K562 (cell line): ENCODE measurements around the gene PID1. TPM values are rescaled to one million over a fixed set of nuclear protein-coding genes. Genes with fewer than 3 reads are reported as not detected.

Experiments used
- ATAC-seq: fragments of 200-7000 bp; cut with Tn5 transposase; 3 replicates; pipeline ENCODE4 v1.9.1; 2020; ENCODE audit warnings: moderate library complexity
- BruUV-seq: library from RNA; stranded (reverse); fragments of 400-500 nt; replicated peaks from 2 replicates; lab custom pipeline; 2021; lab: Mats Ljungman, UMichigan
- CTCF ChIA-PET: fragments of 300-600 bp; formaldehyde crosslinking; extraction: SDS; loops from one replicate; lab custom pipeline; 2021; ENCODE audit warnings: low intra/inter-chr PET ratio; lab: Yijun Ruan, JAX
- POLR2A ChIA-PET: fragments of 300-600, 350-650 bp; sonication (Branson Sonifier 250); formaldehyde crosslinking; extraction: SDS; loops from one replicate; lab custom pipeline; 2021; ENCODE audit warnings: antibody characterized with exemption, inconsistent platforms; lab: Yijun Ruan, JAX
- DNase-seq, 4 experiments: peaks; one replicate each; pipeline versions ENCODE4 v3.0.0 to v3.0.0-alpha.2; 2011 to 2018; ENCODE audit warnings: low spot score in 3 of 4, mixed read lengths in 3 of 4; ENCODE audit errors: extremely low read depth in 1 of 4
- FAIRE-seq: peaks from 2 replicates; lab custom pipeline; 2011; peaks lifted over from hg19 to GRCh38; lab: Jason Lieb, UNC
- H2AFZ ChIP-seq: 2 replicates; pipeline ENCODE4 v1.6.0; 2011; ENCODE audit warnings: low read depth, low read length, control low read depth, inconsistent platforms
- H3K27ac ChIP-seq: fragments of 200-600 bp; 3 replicates; pipeline ENCODE4 v1.8.0; 2011; ENCODE audit warnings: low read depth, mild to moderate bottlenecking, control low read depth, inconsistent platforms, low read length, moderate library complexity, mixed read lengths; ENCODE audit errors: extremely low read depth
- H3K27me3 ChIP-seq, 2 experiments: fragments of 300-600 bp in 1 of 2; 2 replicates in 1 of 2; 3 replicates in 1 of 2; pipeline versions ENCODE4 v1.6.0 to v1.8.0; 2011; ENCODE audit warnings: inconsistent platforms in 2 of 2, low read length in 2 of 2, mild to moderate bottlenecking in 1 of 2, mixed read lengths in 1 of 2, moderate library complexity in 1 of 2; ENCODE audit not compliant: control insufficient read depth in 2 of 2, insufficient read depth in 2 of 2
- H3K36me3 ChIP-seq: fragments of 300-600 bp; 3 replicates; pipeline ENCODE4 v1.8.0; 2011; ENCODE audit warnings: mild to moderate bottlenecking, low read length, inconsistent platforms; ENCODE audit not compliant: control insufficient read depth, insufficient read depth
- H3K4me1 ChIP-seq, 2 experiments: fragments of 200-600 bp in 1 of 2; replicated peaks in 1 of 2; 2 replicates in 1 of 2; 3 replicates in 1 of 2; pipeline versions ENCODE4 v1.5.1 to v1.8.0; 2011; ENCODE audit warnings: inconsistent platforms in 2 of 2, low read length in 2 of 2, mild to moderate bottlenecking in 1 of 2, mixed read lengths in 1 of 2, moderate library complexity in 1 of 2; ENCODE audit not compliant: control insufficient read depth in 2 of 2, insufficient read depth in 2 of 2
- H3K4me2 ChIP-seq: 2 replicates; pipeline ENCODE4 v1.6.1; 2011; ENCODE audit warnings: low read length, control low read depth, inconsistent platforms, mixed read lengths; ENCODE audit not compliant: insufficient read depth
- H3K4me3 ChIP-seq: fragments of 200-600 bp; sonication (generic), shearing (Covaris generic); 2 replicates; pipeline ENCODE4 v1.5.1; 2016; ENCODE audit warnings: control low read depth, inconsistent platforms
- H3K79me2 ChIP-seq: fragments of 200-600 bp; 3 replicates; pipeline ENCODE4 v1.8.0; 2011; ENCODE audit warnings: low read length, inconsistent platforms; ENCODE audit not compliant: control insufficient read depth, insufficient read depth
- H3K9ac ChIP-seq, 2 experiments: 2 replicates each; pipeline versions ENCODE4 v1.6.0 to v1.6.1; 2011; ENCODE audit warnings: low read depth in 2 of 2, low read length in 2 of 2, control low read depth in 1 of 2, inconsistent platforms in 1 of 2, mild to moderate bottlenecking in 1 of 2, mixed read lengths in 1 of 2; ENCODE audit not compliant: insufficient read depth in 1 of 2
- H3K9me1 ChIP-seq: one replicate; pipeline ENCODE4 v1.6.0; 2011; ENCODE audit warnings: inconsistent platforms, mild to moderate bottlenecking, low read length, moderate library complexity; ENCODE audit not compliant: control insufficient read depth, insufficient read depth
- H3K9me3 ChIP-seq: replicated peaks from 2 replicates; pipeline ENCODE4 v1.5.1; 2011; ENCODE audit warnings: low read depth, low read length, inconsistent platforms; ENCODE audit not compliant: control insufficient read depth, insufficient read depth
- H4K20me1 ChIP-seq: replicated peaks from 2 replicates; pipeline ENCODE4 v1.6.1; 2011; ENCODE audit warnings: low read length, inconsistent platforms, mixed read lengths; ENCODE audit not compliant: control insufficient read depth, insufficient read depth
- GTF2F1 ChIP-seq: IDR thresholded peaks from 2 replicates; pipeline ENCODE4 v1.6.1; 2011; ENCODE audit warnings: low read depth, low read length, improper control_type of control experiment
- HLTF ChIP-seq: fragments of 450-650 bp; IDR thresholded peaks from 2 replicates; pipeline ENCODE4 v1.6.1; 2016
- JUN ChIP-seq, 2 experiments: sonication (generic) in 1 of 2; formaldehyde crosslinking in 1 of 2; IDR thresholded peaks; 2 replicates each; pipeline versions ENCODE4 v1.6.1 to v1.8.0; 2012 to 2022; ENCODE audit warnings: borderline replicate concordance in 2 of 2, mild to moderate bottlenecking in 2 of 2, improper control_type of control experiment in 1 of 2, low read depth in 1 of 2, low read length in 1 of 2, missing genetic modification reagents in 1 of 2
- KDM4B ChIP-seq, 2 experiments: fragments of 450-650 bp in 1 of 2; sonication (generic) in 1 of 2; IDR thresholded peaks; 2 replicates each; pipeline ENCODE4 v1.6.1; 2016 to 2017; ENCODE audit warnings: borderline replicate concordance in 2 of 2, antibody characterized with exemption in 1 of 2, low read depth in 1 of 2, mild to moderate bottlenecking in 1 of 2
- LEF1 ChIP-seq: fragments of 450-650 bp; IDR thresholded peaks from 2 replicates; pipeline ENCODE4 v1.6.1; 2016; ENCODE audit warnings: mild to moderate bottlenecking
- MXI1 ChIP-seq: IDR thresholded peaks from 2 replicates; pipeline ENCODE4 v1.6.1; 2011; ENCODE audit warnings: low read depth, mild to moderate bottlenecking, improper control_type of control experiment, low read length
- NKRF ChIP-seq: fragments of 450-650 bp; IDR thresholded peaks from 2 replicates; pipeline ENCODE4 v1.6.1; 2016; ENCODE audit warnings: borderline replicate concordance
- NR0B1 ChIP-seq: fragments of 450-650 bp; IDR thresholded peaks from one replicate; pipeline ENCODE4 v1.6.1; 2018; ENCODE audit warnings: mild to moderate bottlenecking, moderate library complexity; ENCODE audit not compliant: partially characterized antibody
- PHB ChIP-seq: fragments of 250-450 bp; sonication (Bioruptor Pico); IDR thresholded peaks from 2 replicates; pipeline ENCODE4 v1.5.0; 2021
- ZFP1 ChIP-seq: fragments of 450-650 bp; formaldehyde crosslinking; IDR thresholded peaks from 2 replicates; pipeline ENCODE4 v1.4.0; 2020; ENCODE audit warnings: mild to moderate bottlenecking, mixed read lengths
- ZFP91 ChIP-seq: sonication (generic); formaldehyde crosslinking; IDR thresholded peaks from 2 replicates; pipeline ENCODE4 v1.8.0; 2022; ENCODE audit warnings: mild to moderate bottlenecking, missing genetic modification reagents
- ZNF175 ChIP-seq: fragments of 200-800 bp; sonication (Bioruptor generic); IDR thresholded peaks from 2 replicates; pipeline ENCODE4 v1.6.1; 2016; ENCODE audit warnings: low read depth, mild to moderate bottlenecking, missing genetic modification characterization, missing compliant biosample characterization
- ZNF512 ChIP-seq: IDR thresholded peaks from 2 replicates; pipeline ENCODE4 v1.6.1; 2016; ENCODE audit warnings: missing genetic modification characterization, missing compliant biosample characterization
- ZNF561 ChIP-seq: fragments of 450-650 bp; formaldehyde crosslinking; conservative IDR thresholded peaks from 2 replicates; pipeline ENCODE4 v1.4.0; 2020; ENCODE audit warnings: mild to moderate bottlenecking, moderate library complexity
- ZNF57 ChIP-seq: fragments of 450-650 bp; formaldehyde crosslinking; IDR thresholded peaks from 2 replicates; pipeline ENCODE4 v1.4.0; 2020; ENCODE audit warnings: mild to moderate bottlenecking, moderate library complexity
- WGBS: fragments of 100-300 bp; shearing (Covaris generic); methylation state at CpG from one replicate; pipeline ENCODE4 v1.1.6; 2016; ENCODE audit warnings: low coverage, mixed read lengths; ENCODE audit not compliant: insufficient coverage; ENCODE audit errors: missing lambda C conversion rate; 5-methylcytosine and 5-hydroxymethylcytosine counted together
- in situ Hi-C: fragments of 300-500 bp; cut with MboI; formaldehyde crosslinking; loops from 4 replicates; pipeline ENCODE4 v1.15.0; 2018; ENCODE audit warnings: inconsistent platforms, mixed read lengths
- intact Hi-C: fragments of 100-400 bp; cut with micrococcal nuclease; formaldehyde crosslinking; loops from 2 replicates; pipeline ENCODE4 v1.14.2; 2022
- polyA plus RNA-seq, 8 experiments: library from polyadenylated mRNA; depleted of rRNA in 4 of 8; stranded (reverse) in 5 of 8; unstranded in 3 of 8; fragments of >200 nt; fragmentation: Nextera tagmentation in 2 of 8; fragmentation: Illumina TruSeq in 1 of 8; extraction: Ambion mirVana in 2 of 8; extraction: Trizol in 1 of 8; gene quantifications; 2 replicates each; pipeline versions ENCODE4 v1.2.1 to v1.2.3, GENCODE V29; 2011 to 2014; ENCODE audit warnings: inconsistent platforms in 1 of 8, missing spikeins in 1 of 8
- total RNA-seq, 7 experiments: library from RNA; depleted of rRNA in 6 of 7; stranded (reverse); fragments of >200 nt in 6 of 7; fragmentation: Illumina TruSeq in 2 of 7; extraction: Trizol in 2 of 7; gene quantifications; 2 replicates each; pipeline versions ENCODE4 v1.2.1 to v1.2.3, GENCODE V29; 2011 to 2021; ENCODE audit warnings: low replicate concordance in 1 of 7

Gene PID1
- total and polyA plus RNA-seq, 9 of the 15 experiments (the other 6 are each of a cell fraction or from before 2014, with no cell fraction given): not detected

GRCh38 chr2:229218329-229218921, 52.7 kb downstream of the PID1 start (continued):
- TF ChIP-seq NKRF (no peak), JUN (IDR thresholded peaks at IDR 0.05; ENCODE audit: borderline replicate concordance, low read depth, low read length) (no peak), JUN (CRISPR knock-in tag; IDR thresholded peaks at IDR 0.05; ENCODE audit: borderline replicate concordance) (no peak), ZNF57 (CRISPR knock-in tag) (no peak), KDM4B (IDR thresholded peaks at IDR 0.05; ENCODE audit: borderline replicate concordance in 2 of 2, low read depth in 1 of 2) (no peak), LEF1 (no peak), HLTF (no peak)

GRCh38 chr2:229212241-229212640, 58.8 kb downstream of the PID1 start:
- no peak overlapping the region for H3K27ac ChIP-seq
- no peak overlapping the region for H3K4me2 ChIP-seq
- H3K9ac ChIP-seq: no peak overlapping the region
- H3K9me3 ChIP-seq: 0 out of 2 replicates have a peak, but pooled peaks cover 1% of the 10 kb centered on the region
- H3K4me3 ChIP-seq: no peak overlapping the region
- H3K27me3 ChIP-seq: no peaks in the 10 kb centered on the region
- BruUV-seq: no TSS peak
- DNase-seq (no peak), FAIRE-seq (no peak), ATAC-seq (no peak)
- WGBS: 0% methylated on average over 1 of the region's 1 CpG
- H3K79me2 ChIP-seq: no peaks in the 10 kb centered on the region
- no peaks in the 10 kb centered on the region for H3K4me1 ChIP-seq
- no peaks in the 10 kb centered on the region for H4K20me1 ChIP-seq
- no peaks in the 10 kb centered on the region for H3K36me3 ChIP-seq
- ChIA-PET POLR2A (no interaction called here), CTCF (no interaction called here)
- no peak overlapping the region for H2AFZ ChIP-seq
- intact Hi-C loops: no loop called here
- in situ Hi-C loops: no loop called here
- no peaks in the 10 kb centered on the region for H3K9me1 ChIP-seq
- TF ChIP-seq GTF2F1: no peak
- no peak for TF ChIP-seq PHB (CRISPR knock-in tag)
- no peak for TF ChIP-seq MXI1
- TF ChIP-seq ZFP91 (CRISPR knock-in tag): no peak
- TF ChIP-seq ZFP1 (CRISPR knock-in tag): no peak
- TF ChIP-seq ZNF512 (tag): no peak
- no peak for TF ChIP-seq ZNF175 (CRISPR knock-in tag)
- TF ChIP-seq ZNF561: no peak
- no peak for TF ChIP-seq NR0B1
